ENCODE data around the gene LMBRD2.

LMBRD2 gene

GRCh38 chr5:36173426-36173825 is 21.7 kb upstream of the LMBRD2 start:
- no peak for ATAC-seq
- TF ChIP-seq POU6F1 (CRISPR knock-in tag; IDR thresholded peaks at IDR 0.05; ENCODE audit: borderline replicate concordance, low read depth) (no peak), ZNF8 (CRISPR knock-in tag; IDR thresholded peaks at IDR 0.05) (no peak), ZFP3 (CRISPR knock-in tag; IDR thresholded peaks at IDR 0.05) (no peak), TOX (CRISPR knock-in tag; IDR thresholded peaks at IDR 0.05; ENCODE audit: borderline replicate concordance) (no peak)

DNA sequence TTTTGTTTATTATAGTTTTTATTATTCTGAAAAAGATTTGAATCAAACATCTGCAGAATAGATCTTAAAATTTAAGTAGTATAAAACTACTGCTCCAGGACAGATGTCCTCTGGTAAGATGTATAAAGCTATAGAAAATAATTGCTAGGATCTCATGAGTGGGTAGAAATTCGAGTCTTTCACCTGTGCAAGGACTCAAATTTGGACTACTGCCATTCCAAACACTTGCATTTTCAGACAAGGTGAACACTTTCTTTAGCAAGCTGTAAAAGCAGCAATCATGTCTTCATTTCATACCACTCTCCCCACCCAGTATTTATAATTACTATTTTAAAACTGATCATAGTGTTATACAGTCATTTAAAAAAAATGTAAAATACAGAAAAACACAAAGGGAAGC is 20.9 kb upstream of the LMBRD2 start:
- no peak for ATAC-seq
- no peak for TF ChIP-seq PATZ1 (CRISPR knock-in tag; IDR thresholded peaks at IDR 0.05; ENCODE audit: borderline replicate concordance)
- TF ChIP-seq GLIS3 (CRISPR knock-in tag; IDR thresholded peaks at IDR 0.05), result no peak
- no peak for TF ChIP-seq OSR1 (CRISPR knock-in tag; IDR thresholded peaks at IDR 0.05)
- no peak for TF ChIP-seq ZNF8 (CRISPR knock-in tag; IDR thresholded peaks at IDR 0.05)
- TF ChIP-seq TOX (CRISPR knock-in tag; IDR thresholded peaks at IDR 0.05; ENCODE audit: borderline replicate concordance), result no peak
- TF ChIP-seq SNAI2 (CRISPR knock-in tag; IDR thresholded peaks at IDR 0.05), result no peak
- no peak for TF ChIP-seq CREB5 (CRISPR knock-in tag; IDR thresholded peaks at IDR 0.05; ENCODE audit: low read depth)
- TF ChIP-seq ZC3H10 (CRISPR knock-in tag; IDR thresholded peaks at IDR 0.05), result no peak
- no peak for TF ChIP-seq ZFP30 (CRISPR knock-in tag; IDR thresholded peaks at IDR 0.05)
- no peak for TF ChIP-seq ESRRG (CRISPR knock-in tag; IDR thresholded peaks at IDR 0.05)

DNA sequence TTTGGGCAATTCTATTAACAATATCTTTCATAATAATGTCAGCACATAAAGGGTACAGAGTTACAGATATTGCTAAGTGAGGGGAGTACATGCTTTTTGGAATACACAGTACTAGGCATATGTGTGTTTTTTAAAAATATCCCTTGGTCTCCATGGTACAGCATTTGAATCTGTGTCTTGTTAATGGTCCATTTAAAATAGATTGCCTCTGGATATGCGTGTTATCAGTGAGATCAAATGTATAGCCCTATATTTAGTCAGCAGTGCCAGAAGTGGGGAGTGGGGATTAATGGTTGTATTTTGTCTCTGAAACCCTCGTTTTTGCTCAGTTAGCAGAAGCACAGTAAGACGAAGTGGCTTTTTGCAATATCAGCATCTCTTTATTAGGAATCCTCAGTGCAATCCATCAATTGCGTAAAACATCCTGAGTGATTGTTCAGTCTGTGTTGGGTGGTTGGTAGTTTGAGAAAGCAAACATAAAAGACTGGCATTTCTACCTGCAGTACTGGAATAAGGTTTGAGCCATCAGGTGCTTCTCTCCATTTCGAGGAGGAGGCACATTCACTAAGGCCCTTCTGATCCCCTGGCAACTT is 19.2 kb upstream of the LMBRD2 start:
- ATAC-seq, result no peak
- TF ChIP-seq ZNF8 (CRISPR knock-in tag; IDR thresholded peaks at IDR 0.05) (no peak), PPARA (CRISPR knock-in tag; IDR thresholded peaks at IDR 0.05; ENCODE audit: borderline replicate concordance) (no peak), RARB (CRISPR knock-in tag; IDR thresholded peaks at IDR 0.05) (no peak), ZC3H10 (CRISPR knock-in tag; IDR thresholded peaks at IDR 0.05) (no peak), ZNF70 (CRISPR knock-in tag; IDR thresholded peaks at IDR 0.05) (no peak), POU6F1 (CRISPR knock-in tag; IDR thresholded peaks at IDR 0.05; ENCODE audit: borderline replicate concordance, low read depth) (no peak), ZNF565 (CRISPR knock-in tag; conservative IDR thresholded peaks at IDR 0.05; ENCODE audit: low read depth) (no peak), ISL1 (CRISPR knock-in tag; IDR thresholded peaks at IDR 0.05) (no peak), CREB5 (CRISPR knock-in tag; IDR thresholded peaks at IDR 0.05; ENCODE audit: low read depth) (no peak), BACH2 (CRISPR knock-in tag; IDR thresholded peaks at IDR 0.05; ENCODE audit: borderline replicate concordance) (no peak), GLIS3 (CRISPR knock-in tag; IDR thresholded peaks at IDR 0.05) (no peak), OSR1 (CRISPR knock-in tag; IDR thresholded peaks at IDR 0.05) (no peak), CSDC2 (CRISPR knock-in tag; IDR thresholded peaks at IDR 0.05) (no peak), ZFP30 (CRISPR knock-in tag; IDR thresholded peaks at IDR 0.05) (no peak), ESRRG (CRISPR knock-in tag; IDR thresholded peaks at IDR 0.05) (no peak), ARNTL (CRISPR knock-in tag; IDR thresholded peaks at IDR 0.05; ENCODE audit: borderline replicate concordance, low read depth) (no peak)
- TF ChIP-seq, protein P1, sequence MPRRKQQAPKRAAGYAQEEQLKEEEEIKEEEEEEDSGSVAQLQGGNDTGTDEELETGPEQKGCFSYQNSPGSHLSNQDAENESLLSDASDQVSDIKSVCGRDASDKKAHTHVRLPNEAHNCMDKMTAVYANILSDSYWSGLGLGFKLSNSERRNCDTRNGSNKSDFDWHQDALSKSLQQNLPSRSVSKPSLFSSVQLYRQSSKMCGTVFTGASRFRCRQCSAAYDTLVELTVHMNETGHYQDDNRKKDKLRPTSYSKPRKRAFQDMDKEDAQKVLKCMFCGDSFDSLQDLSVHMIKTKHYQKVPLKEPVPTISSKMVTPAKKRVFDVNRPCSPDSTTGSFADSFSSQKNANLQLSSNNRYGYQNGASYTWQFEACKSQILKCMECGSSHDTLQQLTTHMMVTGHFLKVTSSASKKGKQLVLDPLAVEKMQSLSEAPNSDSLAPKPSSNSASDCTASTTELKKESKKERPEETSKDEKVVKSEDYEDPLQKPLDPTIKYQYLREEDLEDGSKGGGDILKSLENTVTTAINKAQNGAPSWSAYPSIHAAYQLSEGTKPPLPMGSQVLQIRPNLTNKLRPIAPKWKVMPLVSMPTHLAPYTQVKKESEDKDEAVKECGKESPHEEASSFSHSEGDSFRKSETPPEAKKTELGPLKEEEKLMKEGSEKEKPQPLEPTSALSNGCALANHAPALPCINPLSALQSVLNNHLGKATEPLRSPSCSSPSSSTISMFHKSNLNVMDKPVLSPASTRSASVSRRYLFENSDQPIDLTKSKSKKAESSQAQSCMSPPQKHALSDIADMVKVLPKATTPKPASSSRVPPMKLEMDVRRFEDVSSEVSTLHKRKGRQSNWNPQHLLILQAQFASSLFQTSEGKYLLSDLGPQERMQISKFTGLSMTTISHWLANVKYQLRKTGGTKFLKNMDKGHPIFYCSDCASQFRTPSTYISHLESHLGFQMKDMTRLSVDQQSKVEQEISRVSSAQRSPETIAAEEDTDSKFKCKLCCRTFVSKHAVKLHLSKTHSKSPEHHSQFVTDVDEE (CRISPR knock-in tag; IDR thresholded peaks at IDR 0.05), result no peak
